HepG2 (cell line): ENCODE measurements around the gene PNLIPRP2. TPM values are rescaled to one million over a fixed set of nuclear protein-coding genes. Genes with fewer than 3 reads are reported as not detected.

Source experiments
- ATAC-seq: fragments of 200-7000 bp; cut with Tn5 transposase; 3 replicates; pipeline ENCODE4 v1.9.1; 2020; ENCODE audit warnings: mild to moderate bottlenecking, moderate library complexity
- BruUV-seq: library from RNA; stranded (reverse); fragments of 400-500 nt; replicated peaks from 2 replicates; lab custom pipeline; 2021; lab: Mats Ljungman, UMichigan
- CTCF ChIA-PET: fragments of 300-600 bp; formaldehyde crosslinking; extraction: SDS; loops from one replicate; lab custom pipeline; 2021; ENCODE audit warnings: low total read pairs, inconsistent platforms, low intra/inter-chr PET ratio; lab: Yijun Ruan, JAX
- POLR2A ChIA-PET: fragments of 350-600 bp; sonication (Branson Sonifier 250); formaldehyde crosslinking; loops from one replicate; lab custom pipeline; 2020; ENCODE audit warnings: antibody characterized with exemption, inconsistent platforms; lab: Yijun Ruan, JAX
- DNase-seq: peaks from one replicate; pipeline ENCODE4 v3.0.0-alpha.2; 2015; ENCODE audit warnings: low spot score
- FAIRE-seq: peaks from 3 replicates; lab custom pipeline; 2011; peaks lifted over from hg19 to GRCh38; lab: Jason Lieb, UNC
- H2AFZ ChIP-seq: one replicate; pipeline ENCODE4 v1.6.1; 2011; ENCODE audit warnings: low read length, inconsistent platforms
- H3K27ac ChIP-seq: fragments of 300-600 bp; 3 replicates; pipeline ENCODE4 v1.8.0; 2011; ENCODE audit warnings: mixed run types, mild to moderate bottlenecking, mixed read lengths, low read length, inconsistent platforms; ENCODE audit not compliant: insufficient read depth; ENCODE audit errors: extremely low read length
- H3K27me3 ChIP-seq, 2 experiments: fragments of 200-600 bp in 1 of 2; 2 replicates in 1 of 2; 3 replicates in 1 of 2; pipeline versions ENCODE4 v1.6.0 to v1.8.0; 2011; ENCODE audit warnings: low read length in 2 of 2, mild to moderate bottlenecking in 2 of 2, moderate library complexity in 2 of 2, inconsistent platforms in 1 of 2; ENCODE audit not compliant: insufficient read depth in 2 of 2, control insufficient read depth in 1 of 2
- H3K36me3 ChIP-seq, 2 experiments: fragments of 200-600 bp in 1 of 2; replicated peaks in 1 of 2; 2 replicates in 1 of 2; 3 replicates in 1 of 2; pipeline versions ENCODE4 v1.5.1 to v1.8.0; 2011; ENCODE audit warnings: low read length in 2 of 2, inconsistent platforms in 1 of 2; ENCODE audit not compliant: insufficient read depth in 2 of 2, control insufficient read depth in 1 of 2
- H3K4me1 ChIP-seq: 2 replicates; pipeline ENCODE4 v1.5.1; 2012; ENCODE audit warnings: low read length, inconsistent platforms; ENCODE audit not compliant: insufficient read depth
- H3K4me2 ChIP-seq: 2 replicates; pipeline ENCODE4 v1.6.0; 2011; ENCODE audit warnings: low read depth, low read length, inconsistent platforms
- H3K4me3 ChIP-seq, 3 experiments: fragments of 200-600 bp in 1 of 3; sonication (generic), shearing (Covaris generic) in 1 of 3; replicated peaks in 1 of 3; 2 replicates each; pipeline ENCODE4 v1.5.1; 2011 to 2016; ENCODE audit warnings: low read length in 3 of 3, inconsistent platforms in 2 of 3, low read depth in 2 of 3, mild to moderate bottlenecking in 2 of 3, control low read depth in 1 of 3, mixed read lengths in 1 of 3; ENCODE audit not compliant: insufficient read depth in 1 of 3
- H3K79me2 ChIP-seq: one replicate; pipeline ENCODE4 v1.6.1; 2011; ENCODE audit warnings: low read length, inconsistent platforms; ENCODE audit not compliant: insufficient read depth
- H3K9ac ChIP-seq: 2 replicates; pipeline ENCODE4 v1.6.0; 2011; ENCODE audit warnings: mild to moderate bottlenecking, low read depth, low read length, inconsistent platforms; ENCODE audit not compliant: insufficient read depth
- H3K9me3 ChIP-seq: 2 replicates; pipeline ENCODE4 v1.5.1; 2012; ENCODE audit warnings: mild to moderate bottlenecking, low read length
- H4K20me1 ChIP-seq: 2 replicates; pipeline ENCODE4 v1.6.0; 2011; ENCODE audit warnings: inconsistent platforms, mild to moderate bottlenecking, low read length, moderate library complexity; ENCODE audit not compliant: insufficient read depth
- AKAP8 ChIP-seq: sonication (generic); formaldehyde crosslinking; IDR thresholded peaks from 2 replicates; pipeline ENCODE4 v1.5.1; 2020; ENCODE audit warnings: mild to moderate bottlenecking, missing genetic modification reagents
- AKNA ChIP-seq: sonication (generic); formaldehyde crosslinking; IDR thresholded peaks from 2 replicates; pipeline ENCODE4 v1.4.0; 2020; ENCODE audit warnings: missing genetic modification reagents, borderline replicate concordance
- E2F5 ChIP-seq: sonication (generic); formaldehyde crosslinking; conservative IDR thresholded peaks from 2 replicates; pipeline ENCODE4 v1.4.0; 2020; ENCODE audit warnings: missing genetic modification reagents
- MNT ChIP-seq: fragments of 450-650 bp; IDR thresholded peaks from 2 replicates; pipeline ENCODE4 v1.6.1; 2016
- WGBS: methylation state at CpG from one replicate; pipeline ENCODE4 v1.1.6; 2017; ENCODE audit warnings: low lambda C conversion rate; 5-methylcytosine and 5-hydroxymethylcytosine counted together
- in situ Hi-C: cut with HindIII; loops from 2 replicates; pipeline ENCODE4 v1.10.0; 2017; ENCODE audit warnings: low pct_unique_long_range_greater_than_20kb; ENCODE audit not compliant: extremely low pct_ligation_motif_present
- intact Hi-C: fragments of 100-400 bp; cut with micrococcal nuclease; formaldehyde crosslinking; loops from one replicate; pipeline ENCODE4 v1.10.0; 2022; ENCODE audit not compliant: unreplicated experiment
- polyA plus RNA-seq, 8 experiments: library from polyadenylated mRNA; depleted of rRNA in 3 of 8; stranded (reverse) in 7 of 8; unstranded in 1 of 8; fragments of >200 nt; fragmentation: Illumina TruSeq in 4 of 8; extraction: Trizol in 4 of 8; gene quantifications; 2 replicates each; pipeline versions ENCODE4 v1.2.1 to v1.2.3, GENCODE V29; 2011 to 2016; ENCODE audit warnings: low read depth in 4 of 8, missing spikeins in 1 of 8, mixed read lengths in 1 of 8; ENCODE audit not compliant: insufficient read depth in 1 of 8
- total RNA-seq, 5 experiments: library from RNA; depleted of rRNA; stranded (reverse); fragments of >200 nt; fragmentation: Illumina TruSeq; extraction: Trizol; gene quantifications; 2 replicates each; pipeline ENCODE4 v1.2.3, GENCODE V29; 2016; ENCODE audit warnings: low read depth in 1 of 5

Gene PNLIPRP2
- total and polyA plus RNA-seq, 2 of the 13 experiments (the other 11 are each of a cell fraction or from before 2014, with no cell fraction given), result 0.21 to 0.97 TPM

GRCh38 chr10:116602648-116603400, 17.9 kb upstream of the PNLIPRP2 start:
- ChIA-PET POLR2A (no interaction called here), CTCF (no interaction called here)
- 22% methylated on average over 10 of the region's 10 CpGs for WGBS
- intact Hi-C loops (no loop called here), in situ Hi-C loops (no loop called here)
- ATAC-seq (no peak), FAIRE-seq (no peak), DNase-seq (no peak)
- H3K79me2 ChIP-seq, result no peaks in the 10 kb centered on the region
- H3K27me3 ChIP-seq, result peaks cover 1 to 15% of the 10 kb centered on the region in 2 experiments; a peak in 3 of 5 replicates
- no peaks in the 10 kb centered on the region for H3K4me1 ChIP-seq
- no peak overlapping the region for H3K9ac ChIP-seq
- peak; percentile 84 for TF ChIP-seq MNT
- no peak for TF ChIP-seq E2F5 (CRISPR knock-in tag)
- no peak for TF ChIP-seq AKAP8 (CRISPR knock-in tag)
- no peak for TF ChIP-seq AKNA (CRISPR knock-in tag)
- H3K4me3 ChIP-seq, result no peak overlapping the region
- H2AFZ ChIP-seq, result no peak overlapping the region
- H3K27ac ChIP-seq, result no peak overlapping the region
- H3K4me2 ChIP-seq, result no peak overlapping the region
- H4K20me1 ChIP-seq, result no peaks in the 10 kb centered on the region
- H3K9me3 ChIP-seq, result no peaks in the 10 kb centered on the region
- no peaks in the 10 kb centered on the region for H3K36me3 ChIP-seq
- BruUV-seq, result no TSS peak
